Loucy (cell line): Measurements from ENCODE around the gene CTDSPL.
A peak's percentile ranks its signal among the peaks of the same experiment; 100 is the strongest.

Experiments
- H2AFZ ChIP-seq: fragments of 200-600 bp; sonication (generic); 2 replicates; pipeline ENCODE4 v1.6.0; 2016; ENCODE audit warnings: antibody characterized with exemption, mild to moderate bottlenecking, low read length, moderate library complexity
- H3F3A ChIP-seq: fragments of 200-600 bp; 2 replicates; pipeline ENCODE4 v1.6.0; 2016; ENCODE audit warnings: antibody characterized with exemption, low read depth, mild to moderate bottlenecking
- H3K27me3 ChIP-seq: fragments of 200-600 bp; sonication (generic); 2 replicates; pipeline ENCODE4 v1.6.1; 2014; ENCODE audit warnings: low read length, mild to moderate bottlenecking; ENCODE audit not compliant: insufficient read depth, poor library complexity, severe bottlenecking
- H3K36me3 ChIP-seq: fragments of 200-600 bp; sonication (generic); 2 replicates; pipeline ENCODE4 v1.6.1; 2016; ENCODE audit warnings: low read length; ENCODE audit not compliant: insufficient read depth
- H3K4me1 ChIP-seq: fragments of 200-600 bp; sonication (generic); 2 replicates; pipeline ENCODE4 v1.5.1; 2014; ENCODE audit warnings: low read length, mild to moderate bottlenecking; ENCODE audit not compliant: insufficient read depth, poor library complexity, severe bottlenecking
- H3K4me2 ChIP-seq: fragments of 200-600 bp; sonication (generic); 2 replicates; pipeline ENCODE4 v1.6.0; 2014; ENCODE audit warnings: antibody characterized with exemption, low read length, low read depth, mild to moderate bottlenecking; ENCODE audit not compliant: poor library complexity, severe bottlenecking
- H3K4me3 ChIP-seq: fragments of 200-600 bp; sonication (generic); 2 replicates; pipeline ENCODE4 v1.5.1; 2014; ENCODE audit warnings: low read length, mild to moderate bottlenecking, mixed read lengths; ENCODE audit not compliant: poor library complexity, severe bottlenecking
- H3K79me2 ChIP-seq: fragments of 200-600 bp; sonication (generic); 2 replicates; pipeline ENCODE4 v1.6.1; 2014; ENCODE audit warnings: low read length; ENCODE audit not compliant: insufficient read depth
- H3K9ac ChIP-seq: fragments of 200-600 bp; sonication (generic); 2 replicates; pipeline ENCODE4 v1.6.0; 2014; ENCODE audit warnings: mild to moderate bottlenecking, low read depth, low read length, moderate library complexity; ENCODE audit not compliant: poor library complexity, severe bottlenecking
- H3K9me2 ChIP-seq: fragments of 200-600 bp; sonication (generic); replicated peaks from 2 replicates; pipeline ENCODE4 v1.6.1; 2016; ENCODE audit warnings: low read depth, low read length, mixed read lengths
- H3K9me3 ChIP-seq: fragments of 200-600 bp; sonication (generic); 2 replicates; pipeline ENCODE4 v1.6.1; 2014; ENCODE audit warnings: mild to moderate bottlenecking, antibody characterized with exemption, low read length, low read depth; ENCODE audit not compliant: insufficient read depth
- H4K20me1 ChIP-seq: fragments of 200-600 bp; sonication (generic); 2 replicates; pipeline ENCODE4 v1.6.0; 2014; ENCODE audit warnings: antibody characterized with exemption, low read length, mild to moderate bottlenecking; ENCODE audit not compliant: insufficient read depth, poor library complexity, severe bottlenecking
- CTCF ChIP-seq: fragments of 200-600 bp; sonication (generic); conservative IDR thresholded peaks from 2 replicates; pipeline ENCODE4 v1.5.1; 2014; ENCODE audit warnings: mild to moderate bottlenecking, antibody characterized with exemption, low read length
- EZH2phosphoT487 ChIP-seq: fragments of 200-600 bp; IDR thresholded peaks from 2 replicates; pipeline ENCODE4 v1.6.1; 2018; ENCODE audit warnings: antibody characterized with exemption, mild to moderate bottlenecking, moderate library complexity, borderline replicate concordance

The CTDSPL gene

GRCh38 chr3:37994639-37994972, 132.9 kb downstream of the CTDSPL start:
- Histone ChIP-seq H2AFZ (peak overlapping the region; percentile 94; the same call in 1 of the 2 replicates), H3K79me2 (peaks cover 17% of the 10 kb centered on the region), H3K9me3 (no peaks in the 10 kb centered on the region), H3K4me1 (peaks cover 21% of the 10 kb centered on the region), H3K9me2 (no peaks in the 10 kb centered on the region), H3K36me3 (peaks cover 3% of the 10 kb centered on the region; the same call in 1 of the 2 replicates), H3K27me3 (no peaks in the 10 kb centered on the region), H3K9ac (peak overlapping the region; percentile 81), H4K20me1 (no peaks in the 10 kb centered on the region), H3K4me2 (peak overlapping the region; percentile 69), H3K4me3 (peak overlapping the region; percentile 90), H3F3A (no peaks in the 10 kb centered on the region)
- TF ChIP-seq EZH2phosphoT487: no peak
- no peak for TF ChIP-seq CTCF

- no peak overlapping the region for H2AFZ ChIP-seq
- H4K20me1 ChIP-seq: no peaks in the 10 kb centered on the region
- peaks cover 21% of the 10 kb centered on the region for H3K4me1 ChIP-seq
- peak overlapping the region; percentile 81 for H3K9ac ChIP-seq
- peak overlapping the region; percentile 90 for H3K4me3 ChIP-seq
- peaks cover 5% of the 10 kb centered on the region; the same call in 1 of the 2 replicates for H3K36me3 ChIP-seq
- peaks cover 17% of the 10 kb centered on the region for H3K79me2 ChIP-seq
- no peaks in the 10 kb centered on the region for H3K27me3 ChIP-seq
- H3F3A ChIP-seq: no peaks in the 10 kb centered on the region
- TF ChIP-seq CTCF (no peak), EZH2phosphoT487 (no peak)
- H3K4me2 ChIP-seq: peak overlapping the region; percentile 69
- H3K9me2 ChIP-seq: no peaks in the 10 kb centered on the region
- no peaks in the 10 kb centered on the region for H3K9me3 ChIP-seq
These were observed 134.3 kb downstream of the CTDSPL start for GRCh38 chr3:37995652-37996641.

- H3K9ac ChIP-seq: no peak overlapping the region
- peaks cover 11% of the 10 kb centered on the region; the same call in 1 of the 2 replicates for H3K36me3 ChIP-seq
- H4K20me1 ChIP-seq: no peaks in the 10 kb centered on the region
- H3K79me2 ChIP-seq: peaks cover 17% of the 10 kb centered on the region
- H3K9me2 ChIP-seq: no peaks in the 10 kb centered on the region
- TF ChIP-seq EZH2phosphoT487: no peak
- peak; percentile 88 for TF ChIP-seq CTCF
- H3K9me3 ChIP-seq: no peaks in the 10 kb centered on the region
- H2AFZ ChIP-seq: no peak overlapping the region
- H3K4me2 ChIP-seq: no peak overlapping the region
- peaks cover 21% of the 10 kb centered on the region for H3K4me1 ChIP-seq
- H3F3A ChIP-seq: no peaks in the 10 kb centered on the region
- no peaks in the 10 kb centered on the region for H3K27me3 ChIP-seq
- no peak overlapping the region for H3K4me3 ChIP-seq
These were observed 135.2 kb downstream of the CTDSPL start for GRCh38 chr3:37996785-37997301.
